Measurements from ENCODE around the gene SLC8A1.

SLC8A1 gene

DNA sequence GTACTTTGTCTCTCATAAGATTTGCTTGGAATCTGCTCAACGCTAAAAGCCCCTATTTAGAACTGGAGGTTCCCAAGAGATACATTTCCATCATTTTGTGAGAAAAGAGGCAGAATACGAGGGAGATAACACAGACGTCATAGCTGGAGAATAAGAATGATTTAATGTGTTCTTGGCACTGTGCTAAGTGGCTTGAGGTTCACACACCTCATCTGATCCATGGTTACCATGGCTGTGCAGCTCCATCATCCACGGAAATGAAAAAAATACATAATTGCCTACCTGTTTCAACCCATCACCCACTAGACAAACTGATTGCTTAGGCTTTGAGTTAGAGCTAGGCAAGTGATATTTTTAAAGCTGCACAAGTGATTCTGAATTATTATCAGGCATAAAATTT lies 227.6 kb downstream of the SLC8A1 start:
- DNase-seq: no peak

DNA sequence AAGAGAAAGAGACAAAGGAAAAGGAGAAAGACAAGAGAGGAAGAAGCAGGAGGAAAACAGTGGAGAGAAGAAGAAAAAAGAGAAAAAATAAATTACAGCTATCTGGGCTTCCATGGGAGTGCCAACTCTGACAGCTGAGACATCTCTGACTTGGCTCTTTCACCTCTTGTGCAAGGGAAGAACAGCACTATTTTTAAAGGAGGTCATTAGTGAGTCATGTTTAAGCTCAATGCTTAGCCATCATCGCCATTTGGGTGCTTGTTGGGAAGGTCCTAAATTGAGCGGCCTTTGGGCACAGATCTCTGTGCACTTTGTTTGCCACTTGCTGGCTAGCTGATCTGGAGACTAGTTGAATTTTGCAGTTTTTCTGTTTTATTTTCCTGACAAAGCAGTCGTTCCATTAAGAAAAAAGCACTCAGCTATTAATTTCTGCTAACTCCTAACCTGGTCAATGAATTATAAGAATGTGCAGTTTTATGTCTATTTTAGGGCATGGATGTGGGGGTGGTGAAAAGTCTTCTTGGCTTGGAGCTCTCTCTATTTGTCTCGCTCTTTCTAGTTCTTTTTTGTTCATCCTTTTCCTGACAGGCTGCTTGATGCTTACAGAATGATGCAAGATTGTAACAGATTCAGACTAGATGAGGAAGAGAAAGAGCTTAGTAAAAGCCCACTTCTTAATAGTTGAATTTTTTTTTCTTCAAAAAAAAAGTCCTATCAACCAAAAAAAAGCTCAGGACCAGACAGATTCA lies 231.5 kb downstream of the SLC8A1 start:
- no peak for DNase-seq

DNA sequence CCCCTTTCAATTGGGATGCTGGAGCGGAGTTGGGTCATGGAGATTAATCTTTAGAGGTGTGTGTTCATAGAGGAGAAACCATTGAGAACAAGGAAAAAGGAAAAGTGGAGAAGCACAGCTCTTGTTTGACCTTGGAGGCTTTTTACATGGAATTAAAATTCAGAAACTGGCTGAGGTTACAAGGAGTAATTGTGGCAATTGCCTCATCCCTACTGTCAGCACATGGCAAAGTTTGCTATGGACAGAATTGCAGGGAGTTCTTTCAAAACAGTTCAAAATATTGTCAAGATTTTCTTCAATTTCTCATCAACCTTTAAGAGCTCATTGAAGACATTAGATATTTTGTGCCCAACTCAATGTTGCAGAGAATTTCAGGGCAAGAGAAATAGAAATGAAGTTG lies 232.7 kb downstream of the SLC8A1 start:
- DNase-seq: no peak

DNA sequence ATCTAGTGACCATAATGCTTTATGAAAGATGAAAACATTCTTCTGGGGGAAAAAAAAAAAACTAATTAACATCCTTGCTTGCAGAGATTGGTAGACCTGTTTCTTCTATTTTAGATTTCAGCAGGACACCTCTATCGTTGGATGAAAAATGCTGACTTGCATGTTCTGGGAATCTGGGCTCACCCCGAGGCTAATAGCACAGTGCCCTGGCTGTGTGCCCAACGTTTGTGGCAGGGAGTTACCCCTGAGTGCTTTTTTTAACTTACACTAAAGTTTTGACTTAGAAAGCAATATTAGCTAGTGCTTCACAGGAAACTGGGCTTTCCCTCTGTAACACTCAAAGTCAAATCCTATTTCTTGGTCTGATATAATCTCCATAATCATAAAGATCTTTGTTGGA lies 233.2 kb downstream of the SLC8A1 start:
- no peak for DNase-seq

DNA sequence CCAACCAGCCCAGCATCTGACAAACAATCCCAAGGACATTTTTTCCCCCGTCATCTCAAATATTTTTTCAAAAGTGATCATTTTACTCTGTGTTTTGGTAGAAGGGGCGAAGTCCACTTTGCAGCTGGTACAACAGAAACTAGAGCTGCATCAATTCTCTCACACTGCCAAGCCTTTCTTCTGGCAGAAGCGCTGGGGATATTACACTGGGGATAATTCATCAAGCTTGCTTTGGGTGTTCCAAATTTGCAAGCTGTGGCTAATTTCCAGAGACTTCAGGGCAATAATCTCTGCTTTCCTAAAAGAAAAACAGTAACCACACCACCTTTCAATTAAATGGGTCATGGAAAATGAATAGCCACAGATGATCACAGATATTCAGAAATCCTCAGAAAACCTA lies 238.3 kb downstream of the SLC8A1 start:
- DNase-seq: no peak

DNA sequence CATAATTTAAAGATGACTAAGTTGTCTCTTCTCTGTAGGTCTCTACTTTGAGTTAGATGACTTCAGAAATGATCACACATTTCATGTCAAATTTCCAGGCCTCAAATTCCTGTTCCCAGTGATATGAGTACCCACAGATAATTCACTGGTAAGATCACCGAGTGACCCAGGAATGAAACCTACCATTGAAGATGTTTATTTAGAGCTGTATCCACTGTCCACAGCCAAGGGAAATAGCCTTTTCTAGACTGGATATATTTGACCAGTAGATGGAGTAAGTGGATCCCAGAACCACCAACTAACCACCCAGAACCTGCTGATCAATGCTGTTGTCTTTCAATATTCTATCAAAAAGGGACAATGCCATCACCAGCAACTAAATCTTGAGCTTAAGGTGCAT lies 238.8 kb downstream of the SLC8A1 start:
- DNase-seq: no peak

DNA sequence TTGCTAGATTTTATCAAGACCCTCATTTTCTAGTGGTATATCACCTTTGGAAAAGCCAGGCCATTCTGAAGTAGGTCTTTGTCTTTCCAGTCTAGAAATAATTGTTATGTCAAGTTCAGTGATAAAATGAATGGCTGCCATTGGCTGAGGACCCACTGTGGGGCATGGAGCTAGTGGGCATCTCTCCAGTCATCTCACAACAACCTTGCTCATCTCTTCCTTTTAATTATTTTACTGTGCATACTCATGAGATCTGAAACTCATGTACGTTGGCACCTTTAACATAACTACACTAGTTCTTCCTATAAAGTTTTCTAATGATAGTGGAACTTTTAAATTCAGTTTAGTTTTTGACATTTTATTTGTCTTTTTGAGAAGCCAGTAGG lies 240.9 kb downstream of the SLC8A1 start:
- no peak for DNase-seq

DNA sequence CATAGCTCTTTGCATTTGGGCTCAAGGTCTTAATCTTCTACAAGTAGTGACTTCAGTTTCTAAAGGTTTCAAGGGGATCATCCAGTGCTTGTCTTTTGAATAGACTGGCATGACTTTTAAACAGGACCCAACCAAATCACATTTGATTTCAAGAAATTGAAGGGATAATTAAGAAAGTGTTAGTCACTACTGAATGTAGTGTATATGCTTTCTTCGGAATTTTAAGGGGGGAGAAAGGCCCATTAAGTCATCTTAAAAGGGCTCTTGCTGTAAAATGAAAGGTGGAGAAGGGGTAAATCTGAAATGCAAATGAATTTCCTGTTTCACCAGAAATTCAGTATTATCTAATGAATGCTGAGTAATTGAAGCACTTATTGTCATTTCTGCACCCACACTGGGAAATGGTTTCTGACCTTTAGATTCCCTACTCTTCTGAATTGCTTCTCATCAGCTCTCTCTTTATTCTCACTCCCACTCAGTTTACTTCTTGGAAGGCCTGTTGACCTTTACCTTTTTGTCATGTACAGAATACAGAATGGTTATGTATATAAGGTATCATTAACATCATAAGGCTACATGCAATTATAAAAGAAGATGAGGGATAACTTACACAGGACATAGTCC lies 241.4 kb downstream of the SLC8A1 start:
- DNase-seq: no peak

DNA sequence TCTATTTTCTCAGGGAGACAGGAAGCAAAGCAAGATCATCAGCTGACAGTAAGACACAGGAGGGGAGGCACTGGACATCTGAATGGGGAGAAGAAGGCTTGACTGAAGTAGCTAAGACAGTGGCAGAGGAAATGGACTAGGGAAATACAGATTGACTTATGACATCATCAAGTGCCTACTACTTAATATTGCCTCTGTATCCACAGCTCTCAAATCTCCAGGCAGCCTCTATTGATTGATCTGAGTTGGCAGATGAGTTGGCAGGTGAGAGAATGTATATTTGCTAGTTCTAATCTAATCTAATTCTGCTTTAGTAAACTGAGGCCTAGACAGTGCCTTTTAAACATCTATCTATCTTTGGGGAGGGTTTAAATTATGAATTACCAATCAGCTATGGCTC lies 242.1 kb downstream of the SLC8A1 start:
- DNase-seq: no peak

DNA sequence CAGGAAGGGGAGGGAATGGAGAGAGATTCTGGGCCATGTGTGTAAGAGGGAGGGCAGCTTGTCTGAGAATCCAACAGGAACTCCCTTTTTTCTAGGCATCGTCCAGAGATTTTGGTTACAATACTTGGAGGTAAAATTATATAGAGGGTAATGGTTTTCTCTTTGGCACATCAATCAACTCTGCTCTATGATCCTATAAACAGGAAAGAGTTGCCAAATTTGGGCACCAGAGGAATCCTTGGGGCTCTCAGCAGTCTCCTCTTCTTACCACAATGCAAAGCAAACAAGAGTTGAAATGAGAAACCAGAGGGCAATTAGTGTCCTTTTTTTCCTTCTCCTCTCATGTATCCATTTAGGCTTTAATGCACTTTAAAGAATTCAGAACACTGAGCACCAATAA lies 243.4 kb downstream of the SLC8A1 start:
- DNase-seq: no peak

DNA sequence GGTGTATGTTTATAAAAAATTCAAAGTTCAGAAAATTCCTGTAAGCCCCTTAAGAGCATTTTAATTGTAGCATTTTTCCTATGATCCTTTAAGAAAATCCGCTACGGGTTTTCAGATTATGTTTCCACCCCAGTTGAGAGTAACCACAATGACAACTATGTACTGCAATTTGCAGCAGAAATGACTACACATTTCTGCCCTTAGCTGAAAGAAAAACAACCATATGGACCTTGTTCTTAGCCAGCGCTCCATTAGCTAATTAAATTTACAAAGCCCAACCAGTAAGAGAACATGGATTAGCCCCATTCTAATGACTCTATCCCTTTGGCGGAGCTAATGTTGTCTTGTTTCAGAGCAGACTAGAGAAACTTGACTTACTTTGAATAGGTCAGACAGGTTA lies 247.6 kb downstream of the SLC8A1 start:
- DNase-seq: no peak

DNA sequence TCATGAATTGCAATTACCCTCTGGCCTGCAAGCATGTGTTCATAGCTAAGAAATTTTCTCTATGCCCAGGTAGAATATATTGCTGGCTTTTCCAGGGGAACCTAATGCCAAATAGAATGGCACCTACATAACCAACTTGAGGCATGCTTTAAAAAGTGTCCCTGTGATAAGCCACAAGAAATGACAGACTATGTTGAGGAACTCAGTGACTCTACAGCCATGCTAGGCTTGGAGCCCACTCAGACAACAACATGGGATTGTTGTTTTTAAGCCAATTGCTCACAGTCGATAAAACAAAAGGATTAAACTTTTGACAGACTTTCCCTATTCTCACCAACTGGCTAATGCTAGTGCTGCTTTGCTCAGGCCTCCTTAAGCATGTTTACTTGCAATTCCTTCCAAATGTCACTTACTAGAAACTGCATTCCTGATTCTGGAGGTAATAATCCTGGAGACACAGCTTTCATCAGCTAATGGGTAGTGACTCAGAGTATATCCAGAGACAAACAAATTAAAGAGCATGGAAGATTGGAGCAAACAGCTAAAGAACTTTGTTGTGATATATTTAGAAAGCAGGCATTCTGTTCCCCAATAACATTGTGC lies 249.0 kb downstream of the SLC8A1 start:
- DNase-seq: no peak

DNA sequence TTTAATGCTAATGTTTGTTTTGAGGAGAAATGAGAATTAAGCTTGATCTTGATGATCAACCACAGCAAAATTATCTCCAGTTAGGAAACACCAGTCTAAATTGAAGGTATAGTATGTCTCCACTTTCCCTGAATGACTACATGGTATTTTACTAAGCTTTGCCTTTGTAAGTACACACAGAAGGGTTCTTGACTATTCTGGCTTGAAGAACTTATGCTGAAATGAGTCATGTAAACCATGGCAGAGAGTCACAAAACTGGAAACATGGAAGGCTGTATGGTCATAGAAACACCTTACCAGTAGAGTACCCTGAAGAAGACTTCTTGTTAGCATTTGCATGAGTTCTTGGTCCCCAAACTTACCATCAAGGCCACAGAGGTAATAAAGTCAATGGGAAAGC lies 250.5 kb downstream of the SLC8A1 start:
- no peak for DNase-seq

DNA sequence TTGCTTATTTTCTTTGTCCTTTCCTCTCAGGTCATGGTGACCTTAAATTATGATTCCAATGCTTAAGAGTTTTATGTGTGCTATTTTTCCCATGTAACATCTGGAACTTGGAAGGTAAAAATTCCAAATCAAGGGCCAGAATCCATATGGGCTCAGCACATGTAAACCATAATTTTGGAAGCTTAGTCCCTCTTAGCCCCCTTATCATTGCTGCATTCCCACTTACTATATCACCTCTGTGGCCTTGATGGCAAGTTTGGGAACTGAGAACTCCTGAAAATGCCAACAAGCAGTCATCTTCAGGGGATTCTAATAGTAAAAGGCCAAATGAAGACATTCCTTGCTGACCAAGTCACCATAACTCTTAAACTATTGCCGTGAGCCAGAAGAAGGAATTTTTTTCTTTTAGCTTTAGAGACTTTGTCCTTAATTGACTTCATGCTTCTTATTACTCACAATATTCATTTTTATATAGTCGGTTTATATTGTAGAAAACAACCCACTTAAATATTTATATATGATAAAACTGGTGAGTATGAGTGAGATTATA lies 251.4 kb downstream of the SLC8A1 start:
- no peak for DNase-seq

DNA sequence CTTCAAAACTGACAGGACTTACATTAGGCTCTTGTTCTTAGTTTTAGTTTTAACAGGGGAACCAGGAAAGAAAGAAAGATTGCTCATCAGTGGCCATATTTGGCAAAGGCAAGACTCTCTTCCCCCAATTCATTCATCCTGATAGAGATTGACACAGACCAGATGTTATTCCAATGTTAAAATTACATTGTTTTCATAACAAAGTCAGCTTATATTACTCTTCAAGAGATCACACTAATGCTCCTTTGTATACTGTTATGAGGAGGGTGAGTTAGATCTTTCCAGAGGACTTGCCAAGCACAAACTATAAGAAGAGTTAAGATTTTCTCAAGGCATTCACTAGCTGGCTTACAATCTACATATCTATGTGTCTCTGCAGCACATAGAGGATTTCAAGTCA lies 252.1 kb downstream of the SLC8A1 start:
- DNase-seq: no peak

DNA sequence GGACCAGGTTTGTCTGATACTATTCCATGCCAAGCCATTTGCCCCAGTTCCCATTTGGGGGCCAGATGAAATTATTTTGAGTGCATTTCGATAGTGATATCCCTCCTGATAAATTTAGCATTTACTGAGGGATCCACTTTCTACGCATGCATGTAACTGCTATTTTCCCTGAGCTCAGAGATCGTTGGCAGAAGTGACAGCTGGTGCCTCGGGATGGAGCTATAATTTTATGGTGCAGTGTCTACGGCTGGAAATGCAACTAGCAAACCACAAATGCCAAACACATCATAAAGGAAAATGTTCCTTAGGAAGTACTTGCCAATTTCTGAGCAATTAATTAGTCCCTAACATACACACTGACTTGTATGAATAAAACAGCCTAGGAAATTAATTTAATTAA lies 254.8 kb downstream of the SLC8A1 start:
- no peak for DNase-seq

DNA sequence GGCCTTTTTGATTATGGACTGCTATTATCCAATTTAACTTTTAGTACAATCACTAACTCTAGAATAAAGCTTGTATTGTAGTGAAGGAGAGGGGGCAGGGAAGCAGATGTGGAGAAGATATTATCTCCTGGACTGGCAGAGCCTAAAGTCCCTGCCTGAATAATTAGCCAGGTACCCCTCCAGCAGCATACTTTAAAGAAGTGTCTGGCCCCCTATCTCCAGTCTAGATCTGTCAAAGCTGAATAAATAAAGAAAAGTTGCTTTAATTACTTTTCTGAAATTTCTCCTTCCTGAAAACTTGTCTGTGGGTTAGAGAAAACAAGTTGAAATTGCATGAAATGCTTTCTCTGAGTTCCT lies 258.2 kb downstream of the SLC8A1 start:
- no peak for DNase-seq

DNA sequence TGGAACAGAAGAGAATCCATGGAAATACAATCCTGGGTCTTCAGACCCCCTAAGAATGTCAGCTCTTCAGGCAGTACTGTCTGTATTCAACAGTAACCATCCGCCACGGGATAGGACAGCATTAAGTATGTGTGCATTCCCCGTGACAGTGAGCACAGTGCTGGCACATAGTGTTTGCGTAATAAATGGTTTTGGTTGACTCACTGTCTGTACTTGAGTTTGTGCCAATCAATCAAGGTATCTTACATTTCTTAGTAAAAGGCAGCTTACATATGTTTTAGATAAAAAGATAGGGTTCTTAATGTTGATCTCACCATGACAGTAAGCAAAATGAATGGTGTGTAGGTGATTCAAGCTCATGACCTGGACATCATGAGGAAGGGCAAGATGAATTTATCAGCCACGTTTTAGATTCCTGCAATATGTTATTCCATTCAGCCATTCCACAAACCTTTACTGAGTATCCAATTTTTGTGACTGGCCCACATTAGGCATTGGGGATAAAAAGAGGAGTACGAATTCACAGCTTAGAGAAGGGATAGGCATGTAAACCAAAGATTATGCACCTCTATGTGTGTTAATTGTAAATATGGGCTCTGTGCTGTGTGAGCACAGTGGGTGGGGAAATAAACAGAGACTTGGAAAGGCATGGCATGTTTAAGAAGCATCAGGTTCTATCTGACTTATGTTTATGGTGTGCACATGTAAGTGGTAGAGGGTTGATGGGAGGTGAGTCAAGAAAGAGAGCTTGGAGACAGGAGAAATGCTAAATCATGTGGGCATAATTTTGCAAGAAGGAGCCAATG lies 258.8 kb downstream of the SLC8A1 start:
- DNase-seq: no peak

DNA sequence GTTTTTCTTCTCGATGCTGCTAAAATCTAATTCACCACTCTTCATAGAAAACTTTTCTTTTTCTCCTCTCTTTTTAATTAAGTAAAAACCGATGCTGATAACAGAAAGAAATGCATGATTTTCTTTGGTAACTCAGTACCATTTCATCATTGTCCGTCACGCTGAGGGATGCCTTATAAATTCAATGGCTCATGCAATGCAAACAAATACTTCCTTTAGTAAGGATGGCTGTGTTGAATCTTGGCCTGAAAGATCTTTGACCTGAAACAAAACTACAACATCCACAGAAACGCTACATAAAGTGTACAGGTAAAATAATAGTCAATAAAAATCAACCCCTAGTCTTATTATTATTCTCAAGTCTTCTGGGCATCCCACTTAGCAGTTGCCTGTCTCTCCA lies 261.4 kb downstream of the SLC8A1 start:
- no peak for DNase-seq

DNA sequence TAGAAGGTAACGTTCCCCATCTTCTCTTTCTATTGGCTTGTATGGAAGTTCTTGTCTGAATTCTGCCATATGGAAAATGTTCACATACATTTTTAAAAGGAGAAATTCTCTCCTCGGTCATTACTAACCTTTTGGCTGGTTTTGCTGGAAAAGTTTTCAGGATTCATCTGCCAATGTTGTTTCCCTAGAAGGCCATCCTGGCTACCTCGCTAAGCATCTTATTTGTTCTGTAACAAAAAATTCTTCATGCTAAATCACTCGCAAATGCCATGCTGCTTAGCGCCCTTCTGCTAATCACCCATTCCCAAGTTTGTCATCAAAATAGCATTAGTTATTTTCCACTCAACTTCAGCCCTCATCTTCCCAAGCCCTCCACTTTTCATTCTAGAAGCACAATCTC lies 262.0 kb downstream of the SLC8A1 start:
- no peak for DNase-seq

DNA sequence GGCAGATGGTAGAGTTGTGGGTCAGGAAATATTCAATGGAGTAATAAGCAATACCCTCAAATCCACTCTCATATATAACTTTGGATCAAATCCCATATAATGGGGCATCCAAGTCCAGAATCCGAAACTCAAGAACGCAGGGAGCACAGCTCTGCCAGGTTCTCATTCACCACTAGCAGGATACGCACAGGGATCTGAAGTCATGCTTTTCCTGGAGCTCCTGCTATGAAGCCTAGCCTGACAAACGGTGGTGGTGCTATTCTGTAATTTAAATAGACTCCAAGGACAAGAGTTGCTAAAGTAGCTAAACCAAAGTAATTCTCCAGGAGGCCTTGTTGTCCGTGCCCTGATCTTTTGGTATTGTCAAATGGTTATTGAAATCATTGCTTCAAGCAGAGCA lies 264.8 kb downstream of the SLC8A1 start:
- no peak for DNase-seq

DNA sequence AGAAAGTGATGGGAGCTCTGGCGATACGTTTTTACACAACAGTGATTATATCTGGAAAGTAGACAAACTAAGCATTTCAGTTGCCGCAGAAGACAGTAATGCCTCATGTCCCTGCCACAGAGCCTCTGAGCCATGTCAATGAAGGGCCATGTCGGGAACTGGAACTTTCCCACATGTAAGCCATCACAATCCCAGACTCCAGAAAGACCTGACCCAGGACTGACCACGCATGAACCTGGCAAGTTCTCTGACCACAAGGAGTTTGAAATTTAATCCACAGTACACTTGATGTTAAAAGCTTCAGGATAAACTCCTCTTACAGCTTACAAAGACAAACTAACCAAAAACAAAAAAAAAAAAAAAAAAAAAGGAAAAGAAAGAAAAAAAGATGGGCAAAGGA lies 267.3 kb downstream of the SLC8A1 start:
- no peak for DNase-seq

DNA sequence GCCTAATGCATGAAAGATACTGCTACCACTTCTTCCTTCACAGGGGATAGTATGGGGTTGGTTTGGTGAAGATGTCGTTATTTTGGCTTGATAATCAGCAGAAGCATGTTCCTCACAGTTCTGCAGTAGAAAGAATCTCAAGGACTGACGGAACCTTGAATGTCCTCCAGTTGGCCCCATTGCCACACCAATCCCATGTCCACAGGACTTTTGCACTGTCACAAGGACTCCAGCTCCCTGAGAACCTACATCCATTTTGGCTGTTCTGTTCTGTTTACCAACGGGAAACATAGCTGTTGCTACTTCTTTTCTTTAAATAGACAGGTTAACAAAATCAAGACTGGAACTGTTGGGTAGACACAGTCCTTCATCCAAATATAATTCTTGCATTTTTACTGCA lies 270.0 kb downstream of the SLC8A1 start:
- no peak for DNase-seq

DNA sequence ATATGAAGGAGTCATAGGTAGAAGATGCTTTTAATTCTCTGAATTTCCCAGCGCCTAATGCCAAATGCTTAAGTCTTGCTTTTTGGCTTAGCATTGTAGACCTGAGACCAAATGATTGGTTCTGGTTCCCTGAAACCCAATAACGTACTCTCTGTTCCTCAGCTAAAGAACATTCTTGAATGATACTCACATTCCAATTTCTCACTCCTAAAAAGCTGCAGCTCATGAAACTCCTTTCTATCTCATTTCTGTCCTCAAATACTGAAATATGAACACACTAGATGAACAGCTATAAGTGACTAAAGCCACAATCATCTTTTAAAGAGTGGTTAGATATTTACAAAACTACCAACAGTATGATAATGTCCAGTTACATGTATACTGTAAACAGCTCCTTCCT lies 272.1 kb downstream of the SLC8A1 start:
- no peak for DNase-seq
